Endodermal cell (in vitro differentiated cells): Measurements from ENCODE around the gene EZH1. TPM values are rescaled to one million over a fixed set of nuclear protein-coding genes. Genes with fewer than 3 reads are reported as not detected.

Experiments
- DNase-seq: peaks from one replicate; pipeline ENCODE4 v3.0.0-alpha.2; 2017
- H3K27ac ChIP-seq: 2 replicates; pipeline ENCODE4 v1.5.1; 2013; ENCODE audit warnings: mild to moderate bottlenecking, low read depth, low read length, moderate library complexity
- H3K27me3 ChIP-seq: 2 replicates; pipeline ENCODE4 v1.6.1; 2013; ENCODE audit warnings: mild to moderate bottlenecking, low read length, moderate library complexity; ENCODE audit not compliant: insufficient read depth, control insufficient read depth, poor library complexity, severe bottlenecking
- H3K36me3 ChIP-seq: 2 replicates; pipeline ENCODE4 v1.7.0; 2013; ENCODE audit warnings: mild to moderate bottlenecking, low read length, moderate library complexity; ENCODE audit not compliant: control insufficient read depth, insufficient read depth
- H3K4me1 ChIP-seq: one replicate; pipeline ENCODE4 v1.7.0; 2013; ENCODE audit warnings: low read length; ENCODE audit not compliant: control insufficient read depth, insufficient read depth
- H3K4me3 ChIP-seq: 2 replicates; pipeline ENCODE4 v1.5.1; 2013; ENCODE audit warnings: mild to moderate bottlenecking, low read length, moderate library complexity
- H3K9ac ChIP-seq: 2 replicates; pipeline ENCODE4 v1.6.1; 2013; ENCODE audit warnings: mild to moderate bottlenecking, low read length, moderate library complexity; ENCODE audit not compliant: poor library complexity, severe bottlenecking; ENCODE audit errors: extremely low read depth
- H3K9me3 ChIP-seq: 2 replicates; pipeline ENCODE4 v1.6.1; 2013; ENCODE audit warnings: mild to moderate bottlenecking, low read length, moderate library complexity; ENCODE audit not compliant: control insufficient read depth
- H3K27ac Mint-ChIP-seq: 2 replicates; pipeline ENCODE4 v1.8.0; 2020; ENCODE audit warnings: mixed read lengths
- H3K27me3 Mint-ChIP-seq: 2 replicates; pipeline ENCODE4 v1.8.0; 2021; ENCODE audit warnings: mild to moderate bottlenecking, mixed read lengths; ENCODE audit not compliant: insufficient read depth
- H3K36me3 Mint-ChIP-seq: 2 replicates; pipeline ENCODE4 v1.8.0; 2020; ENCODE audit warnings: low read depth, mixed read lengths
- H3K4me1 Mint-ChIP-seq: 2 replicates; pipeline ENCODE4 v1.8.0; 2020; ENCODE audit warnings: mixed read lengths
- H3K4me3 Mint-ChIP-seq: 2 replicates; pipeline ENCODE4 v1.8.0; 2020; ENCODE audit warnings: mild to moderate bottlenecking, moderate library complexity, mixed read lengths
- H3K9me3 Mint-ChIP-seq: 2 replicates; pipeline ENCODE4 v1.8.0; 2020; ENCODE audit warnings: mild to moderate bottlenecking, mixed read lengths
- CTCF ChIP-seq: fragments of 200-600 bp; sonication (generic); conservative IDR thresholded peaks from 2 replicates; pipeline ENCODE4 v1.5.0; 2021; ENCODE audit warnings: antibody characterized with exemption, mild to moderate bottlenecking
- WGBS, 2 experiments: methylation state at CpG; one replicate each; pipeline versions ENCODE4 v1.1.5 to v1.1.7; 2013; ENCODE audit warnings: missing lambda C conversion rate in 2 of 2, mixed read lengths in 1 of 2; ENCODE audit not compliant: insufficient coverage in 1 of 2, insufficient read length in 1 of 2; 5-methylcytosine and 5-hydroxymethylcytosine counted together
- total RNA-seq, 2 donors: library from RNA; stranded (reverse); fragmentation: NEBNext Ultra II Directional in 1 of 2; extraction: Animal tissue kit (Norgen Biotek cat#: 25700) in 1 of 2; gene quantifications; 2 replicates in 1 of 2; 3 replicates in 1 of 2; pipeline ENCODE4 v1.2.1, GENCODE V29; 2021

The EZH1 gene
- total RNA-seq, 2 donors from 2014 or later: 26.0 to 27.2 TPM

- TF ChIP-seq CTCF: peak; percentile 22
- no peaks in the 10 kb centered on the region for H3K4me1 ChIP-seq
- Mint-ChIP-seq H3K4me1 (peaks cover 14% of the 10 kb centered on the region), H3K27ac (no peak overlapping the region), H3K9me3 (no peaks in the 10 kb centered on the region), H3K36me3 (peaks cover 27% of the 10 kb centered on the region), H3K27me3 (peaks cover 2% of the 10 kb centered on the region), H3K4me3 (peak overlapping the region; percentile 97)
- WGBS, 2 experiments: 89 to 95% methylated on average over 1 to 3 of the region's 3 CpGs
- peaks cover 27% of the 10 kb centered on the region for H3K36me3 ChIP-seq
- peaks cover 1% of the 10 kb centered on the region for H3K27me3 ChIP-seq
- H3K9me3 ChIP-seq: no peaks in the 10 kb centered on the region
- no peak for DNase-seq
- no peak overlapping the region for H3K27ac ChIP-seq
- H3K9ac ChIP-seq: no peak overlapping the region
- no peak overlapping the region for H3K4me3 ChIP-seq
These were observed 30.8 kb upstream of the EZH1 start for GRCh38 chr17:42775534-42776098.

GRCh38 chr17:42774066-42774745 lies 29.4 kb upstream of the EZH1 start:
- Mint-ChIP-seq H3K36me3 (peaks cover 27% of the 10 kb centered on the region), H3K4me1 (peaks cover 7% of the 10 kb centered on the region), H3K9me3 (no peaks in the 10 kb centered on the region), H3K27me3 (no peaks in the 10 kb centered on the region), H3K4me3 (peak overlapping the region; percentile 97), H3K27ac (no peak overlapping the region)
- no peaks in the 10 kb centered on the region for H3K27me3 ChIP-seq
- H3K4me1 ChIP-seq: no peaks in the 10 kb centered on the region
- DNase-seq: no peak
- H3K9me3 ChIP-seq: no peaks in the 10 kb centered on the region
- peak overlapping the region; percentile 66 for H3K9ac ChIP-seq
- no peak for TF ChIP-seq CTCF
- WGBS, 2 experiments: 64 to 86% methylated on average over 1 to 3 of the region's 3 CpGs
- peak overlapping the region; percentile 95 for H3K4me3 ChIP-seq
- peaks cover 27% of the 10 kb centered on the region for H3K36me3 ChIP-seq
- H3K27ac ChIP-seq: no peak overlapping the region

- H3K4me3 Mint-ChIP-seq: peak within 1 kb of the TSS; percentile 97
- H3K9me3 Mint-ChIP-seq: no peaks in the 10 kb centered on the region
- H3K4me1 Mint-ChIP-seq: peaks cover 7% of the 10 kb centered on the region
- H3K36me3 ChIP-seq: peaks cover 24% of the 10 kb centered on the region
- no peak within 1 kb of the TSS for H3K27ac ChIP-seq
- H3K27me3 ChIP-seq: no peaks in the 10 kb centered on the region
- H3K9ac ChIP-seq: peak within 1 kb of the TSS; percentile 66
- H3K9me3 ChIP-seq: no peaks in the 10 kb centered on the region
- DNase-seq: peak; percentile 95
- H3K4me1 ChIP-seq: no peaks in the 10 kb centered on the region
- H3K4me3 ChIP-seq: peak within 1 kb of the TSS; percentile 95
- peak; percentile 38 for TF ChIP-seq CTCF
- 1% methylated on average over 21 to 38 of the region's 39 CpGs for WGBS, 2 experiments
- H3K27ac Mint-ChIP-seq: peak within 1 kb of the TSS; percentile 94
- peaks cover 3% of the 10 kb centered on the region for H3K27me3 Mint-ChIP-seq
- H3K36me3 Mint-ChIP-seq: peaks cover 26% of the 10 kb centered on the region
These were observed 28.6 kb upstream of the EZH1 start, which contains the start of gene VPS25 for GRCh38 chr17:42773290-42774035. VPS25 (plus strand) TSS chr17:42773449; CDS start chr17:42773476, 27 bp downstream.
